Vagina (tissue), 2 donors: ENCODE measurements around the gene FRMD4A. TPM values are rescaled to one million over a fixed set of nuclear protein-coding genes. Genes with fewer than 3 reads are reported as not detected.

ENCODE experiments used
- DNase-seq, 2 donors: peaks; one replicate each; pipeline ENCODE4 v3.0.0-alpha.2; 2017; ENCODE audit errors: extremely low spot score in 2 of 2
- H3K27ac ChIP-seq: fragments of 200-600 bp; sonication (generic); one replicate; pipeline ENCODE4 v1.5.1; 2019
- H3K27me3 ChIP-seq: fragments of 200-600 bp; sonication (generic); one replicate; pipeline ENCODE4 v1.5.1; 2019
- H3K36me3 ChIP-seq, 2 donors: fragments of 200-600 bp; sonication (generic); one replicate each; pipeline ENCODE4 v1.5.1; 2017 to 2019
- H3K4me1 ChIP-seq: fragments of 200-600 bp; sonication (generic); one replicate; pipeline ENCODE4 v1.5.1; 2019
- H3K4me3 ChIP-seq, 2 donors: fragments of 200-600 bp; sonication (generic); 1 replicate in 1 of 2; 2 replicates in 1 of 2; pipeline ENCODE4 v1.5.1; 2016 to 2019
- H3K9me3 ChIP-seq: fragments of 200-600 bp; sonication (generic); one replicate; pipeline ENCODE4 v1.5.1; 2019
- CTCF ChIP-seq, 3 experiments: fragments of 450-650 bp in 2 of 3; fragments of 200-600 bp in 1 of 3; sonication (generic) in 1 of 3; IDR thresholded peaks; one replicate each; pipeline ENCODE4 v1.5.1; 2017 to 2019; ENCODE audit warnings: antibody characterized with exemption in 3 of 3, mild to moderate bottlenecking in 2 of 3, moderate library complexity in 2 of 3
- POLR2A ChIP-seq, 2 donors: fragments of 450-650 bp; IDR thresholded peaks; one replicate each; pipeline ENCODE4 v1.6.1; 2017; ENCODE audit warnings: antibody characterized with exemption in 2 of 2, mild to moderate bottlenecking in 2 of 2, moderate library complexity in 2 of 2
- POLR2AphosphoS5 ChIP-seq, 2 donors: sonication (generic); formaldehyde crosslinking; IDR thresholded peaks; one replicate each; pipeline ENCODE4 v1.9.0; 2017; ENCODE audit warnings: antibody characterized with exemption in 2 of 2, mild to moderate bottlenecking in 2 of 2, low read depth in 1 of 2; ENCODE audit not compliant: insufficient read depth in 1 of 2
- intact Hi-C: fragments of 100-400 bp; cut with DNase I; formaldehyde crosslinking; loops from one replicate; pipeline ENCODE4 v1.15.1; 2023
- total RNA-seq: library from RNA; depleted of rRNA; stranded (reverse); fragments of >200 nt; gene quantifications from one replicate; pipeline ENCODE4 v1.2.3, GENCODE V29; 2016

The FRMD4A gene
- total RNA-seq, 1 donor from 2014 or later: 24.8 TPM

GRCh38 chr10:13816195-13816925 lies 514.4 kb downstream of the FRMD4A start:
- Histone ChIP-seq H3K9me3 (no peaks in the 10 kb centered on the region), H3K27me3 (no peaks in the 10 kb centered on the region), H3K36me3 (no peaks in the 10 kb centered on the region), H3K27ac (peak overlapping the region; percentile 69), H3K4me1 (peaks cover 12% of the 10 kb centered on the region), H3K4me3 (no peak overlapping the region)
- intact Hi-C loops: no loop called here
- TF ChIP-seq POLR2AphosphoS5 (IDR thresholded peaks at IDR 0.05; ENCODE audit: insufficient read depth in 1 of 2, low read depth in 1 of 2) (peak in 1 of 2 donors; percentile 39), CTCF (IDR thresholded peaks at IDR 0.05) (no peak)
- DNase-seq: no peak

GRCh38 chr10:13815756-13816155 lies 515.0 kb downstream of the FRMD4A start:
- no peaks in the 10 kb centered on the region for H3K36me3 ChIP-seq
- intact Hi-C loops: no loop called here
- H3K9me3 ChIP-seq: no peaks in the 10 kb centered on the region
- H3K27me3 ChIP-seq: no peaks in the 10 kb centered on the region
- H3K4me1 ChIP-seq: peaks cover 12% of the 10 kb centered on the region
- H3K4me3 ChIP-seq: no peak overlapping the region
- no peak overlapping the region for H3K27ac ChIP-seq
- no peak for DNase-seq
- no peak for TF ChIP-seq POLR2AphosphoS5 (IDR thresholded peaks at IDR 0.05; ENCODE audit: insufficient read depth in 1 of 2, low read depth in 1 of 2)
- TF ChIP-seq POLR2A (IDR thresholded peaks at IDR 0.05): no peak
- TF ChIP-seq CTCF (IDR thresholded peaks at IDR 0.05): no peak

GRCh38 chr10:13813550-13813949 lies 517.2 kb downstream of the FRMD4A start:
- H3K27ac ChIP-seq: no peak overlapping the region
- peaks cover 12% of the 10 kb centered on the region for H3K4me1 ChIP-seq
- DNase-seq: no peak
- H3K27me3 ChIP-seq: no peaks in the 10 kb centered on the region
- intact Hi-C loops: no loop called here
- TF ChIP-seq POLR2AphosphoS5 (IDR thresholded peaks at IDR 0.05; ENCODE audit: insufficient read depth in 1 of 2, low read depth in 1 of 2): no peak
- no peak for TF ChIP-seq CTCF (IDR thresholded peaks at IDR 0.05)
- TF ChIP-seq POLR2A (IDR thresholded peaks at IDR 0.05): no peak
- H3K9me3 ChIP-seq: no peaks in the 10 kb centered on the region
- H3K4me3 ChIP-seq: no peak overlapping the region
- no peaks in the 10 kb centered on the region for H3K36me3 ChIP-seq

- Histone ChIP-seq H3K36me3 (no peaks in the 10 kb centered on the region), H3K9me3 (no peaks in the 10 kb centered on the region), H3K4me1 (peaks cover 12% of the 10 kb centered on the region), H3K27ac (no peak overlapping the region), H3K4me3 (no peak overlapping the region), H3K27me3 (no peaks in the 10 kb centered on the region)
- DNase-seq: no peak
- intact Hi-C loops: no loop called here
- TF ChIP-seq CTCF (IDR thresholded peaks at IDR 0.05) (no peak), POLR2A (IDR thresholded peaks at IDR 0.05) (no peak), POLR2AphosphoS5 (IDR thresholded peaks at IDR 0.05; ENCODE audit: insufficient read depth in 1 of 2, low read depth in 1 of 2) (no peak)
Measured at GRCh38 chr10:13812804-13813203, 517.9 kb downstream of the FRMD4A start.

- Histone ChIP-seq H3K27me3 (no peaks in the 10 kb centered on the region), H3K27ac (no peak overlapping the region), H3K4me3 (no peak overlapping the region), H3K36me3 (no peaks in the 10 kb centered on the region), H3K4me1 (no peaks in the 10 kb centered on the region), H3K9me3 (no peaks in the 10 kb centered on the region)
- TF ChIP-seq POLR2A (IDR thresholded peaks at IDR 0.05) (no peak), POLR2AphosphoS5 (IDR thresholded peaks at IDR 0.05; ENCODE audit: insufficient read depth in 1 of 2, low read depth in 1 of 2) (no peak), CTCF (IDR thresholded peaks at IDR 0.05) (no peak)
- intact Hi-C loops: no loop called here
- no peak for DNase-seq
Measured at GRCh38 chr10:13810568-13810967, 520.2 kb downstream of the FRMD4A start.
